Vagina (tissue), 2 donors: ENCODE results near the gene STARD13. TPM values are rescaled to one million over a fixed set of nuclear protein-coding genes. Genes with fewer than 3 reads are reported as not detected.

ENCODE experiments used
- DNase-seq, 2 donors: peaks; one replicate each; pipeline ENCODE4 v3.0.0-alpha.2; 2017; ENCODE audit errors: extremely low spot score in 2 of 2
- H3K27ac ChIP-seq: fragments of 200-600 bp; sonication (generic); one replicate; pipeline ENCODE4 v1.5.1; 2019
- H3K27me3 ChIP-seq: fragments of 200-600 bp; sonication (generic); one replicate; pipeline ENCODE4 v1.5.1; 2019
- H3K36me3 ChIP-seq, 2 donors: fragments of 200-600 bp; sonication (generic); one replicate each; pipeline ENCODE4 v1.5.1; 2017 to 2019
- H3K4me1 ChIP-seq: fragments of 200-600 bp; sonication (generic); one replicate; pipeline ENCODE4 v1.5.1; 2019
- H3K4me3 ChIP-seq, 2 donors: fragments of 200-600 bp; sonication (generic); 1 replicate in 1 of 2; 2 replicates in 1 of 2; pipeline ENCODE4 v1.5.1; 2016 to 2019
- H3K9me3 ChIP-seq: fragments of 200-600 bp; sonication (generic); one replicate; pipeline ENCODE4 v1.5.1; 2019
- CTCF ChIP-seq, 3 experiments: fragments of 450-650 bp in 2 of 3; fragments of 200-600 bp in 1 of 3; sonication (generic) in 1 of 3; IDR thresholded peaks; one replicate each; pipeline ENCODE4 v1.5.1; 2017 to 2019; ENCODE audit warnings: antibody characterized with exemption in 3 of 3, mild to moderate bottlenecking in 2 of 3, moderate library complexity in 2 of 3
- POLR2A ChIP-seq, 2 donors: fragments of 450-650 bp; IDR thresholded peaks; one replicate each; pipeline ENCODE4 v1.6.1; 2017; ENCODE audit warnings: antibody characterized with exemption in 2 of 2, mild to moderate bottlenecking in 2 of 2, moderate library complexity in 2 of 2
- POLR2AphosphoS5 ChIP-seq, 2 donors: sonication (generic); formaldehyde crosslinking; IDR thresholded peaks; one replicate each; pipeline ENCODE4 v1.9.0; 2017; ENCODE audit warnings: antibody characterized with exemption in 2 of 2, mild to moderate bottlenecking in 2 of 2, low read depth in 1 of 2; ENCODE audit not compliant: insufficient read depth in 1 of 2
- intact Hi-C: fragments of 100-400 bp; cut with DNase I; formaldehyde crosslinking; loops from one replicate; pipeline ENCODE4 v1.15.1; 2023
- total RNA-seq: library from RNA; depleted of rRNA; stranded (reverse); fragments of >200 nt; gene quantifications from one replicate; pipeline ENCODE4 v1.2.3, GENCODE V29; 2016

The STARD13 gene
- total RNA-seq, 1 donor from 2014 or later = 33.1 TPM

- Histone ChIP-seq H3K4me3 (no peak overlapping the region), H3K27ac (no peak overlapping the region), H3K9me3 (no peaks in the 10 kb centered on the region), H3K36me3 (no peaks in the 10 kb centered on the region), H3K4me1 (no peaks in the 10 kb centered on the region), H3K27me3 (no peaks in the 10 kb centered on the region)
- DNase-seq = no peak
- TF ChIP-seq POLR2A (IDR thresholded peaks at IDR 0.05) (no peak), POLR2AphosphoS5 (IDR thresholded peaks at IDR 0.05; ENCODE audit: insufficient read depth in 1 of 2, low read depth in 1 of 2) (no peak), CTCF (IDR thresholded peaks at IDR 0.05) (no peak)
- intact Hi-C loops = no loop called here
These were observed 214.8 kb downstream of the STARD13 start for GRCh38 chr13:33070713-33071112.

- Histone ChIP-seq H3K36me3 (no peaks in the 10 kb centered on the region), H3K27me3 (no peaks in the 10 kb centered on the region), H3K9me3 (no peaks in the 10 kb centered on the region), H3K27ac (no peak overlapping the region), H3K4me3 (no peak overlapping the region), H3K4me1 (no peaks in the 10 kb centered on the region)
- intact Hi-C loops = no loop called here
- TF ChIP-seq POLR2AphosphoS5 (IDR thresholded peaks at IDR 0.05; ENCODE audit: insufficient read depth in 1 of 2, low read depth in 1 of 2) = no peak
- no peak for TF ChIP-seq POLR2A (IDR thresholded peaks at IDR 0.05)
- no peak for TF ChIP-seq CTCF (IDR thresholded peaks at IDR 0.05)
- DNase-seq = no peak
These were observed 216.2 kb downstream of the STARD13 start for GRCh38 chr13:33069365-33069764.

- Histone ChIP-seq H3K4me3 (no peak overlapping the region), H3K36me3 (no peaks in the 10 kb centered on the region), H3K4me1 (no peaks in the 10 kb centered on the region), H3K9me3 (no peaks in the 10 kb centered on the region), H3K27me3 (no peaks in the 10 kb centered on the region), H3K27ac (no peak overlapping the region)
- TF ChIP-seq POLR2AphosphoS5 (IDR thresholded peaks at IDR 0.05; ENCODE audit: insufficient read depth in 1 of 2, low read depth in 1 of 2) (no peak), POLR2A (IDR thresholded peaks at IDR 0.05) (no peak), CTCF (IDR thresholded peaks at IDR 0.05) (no peak)
- intact Hi-C loops = no loop called here
- DNase-seq = no peak
These were observed 219.2 kb downstream of the STARD13 start for GRCh38 chr13:33066329-33066728.

- Histone ChIP-seq H3K27me3 (no peaks in the 10 kb centered on the region), H3K9me3 (no peaks in the 10 kb centered on the region), H3K4me1 (peaks cover 10% of the 10 kb centered on the region), H3K4me3 (no peak overlapping the region), H3K36me3 (no peaks in the 10 kb centered on the region), H3K27ac (no peak overlapping the region)
- intact Hi-C loops = no loop called here
- TF ChIP-seq POLR2AphosphoS5 (IDR thresholded peaks at IDR 0.05; ENCODE audit: insufficient read depth in 1 of 2, low read depth in 1 of 2) (no peak), CTCF (IDR thresholded peaks at IDR 0.05) (no peak), POLR2A (IDR thresholded peaks at IDR 0.05) (no peak)
- DNase-seq = no peak
These were observed 224.7 kb downstream of the STARD13 start for GRCh38 chr13:33060815-33061214.

GRCh38 chr13:33058776-33059327, 226.7 kb downstream of the STARD13 start:
- no peaks in the 10 kb centered on the region for H3K36me3 ChIP-seq
- no peaks in the 10 kb centered on the region for H3K27me3 ChIP-seq
- DNase-seq = no peak
- H3K27ac ChIP-seq = no peak overlapping the region
- H3K4me1 ChIP-seq = peaks cover 10% of the 10 kb centered on the region
- H3K9me3 ChIP-seq = no peaks in the 10 kb centered on the region
- no peak overlapping the region for H3K4me3 ChIP-seq
- no peak for TF ChIP-seq POLR2A (IDR thresholded peaks at IDR 0.05)
- TF ChIP-seq CTCF (IDR thresholded peaks at IDR 0.05) = no peak
- TF ChIP-seq POLR2AphosphoS5 (IDR thresholded peaks at IDR 0.05; ENCODE audit: insufficient read depth in 1 of 2, low read depth in 1 of 2) = no peak
- intact Hi-C loops = no loop called here
